GM10266 (cell line): ENCODE results near the gene PKNOX2.

Experiments used
- DNase-seq: peaks from one replicate; pipeline ENCODE4 v3.0.0; 2012; ENCODE audit errors: extremely low spot score
- CTCF ChIP-seq: IDR thresholded peaks from 2 replicates; pipeline ENCODE4 v1.5.1; 2012; ENCODE audit warnings: mild to moderate bottlenecking, low read depth; ENCODE audit not compliant: control insufficient read depth, insufficient read depth; ENCODE audit errors: missing control alignments

Gene PKNOX2

GRCh38 chr11:125479137-125479536 is 314.6 kb downstream of the PKNOX2 start:
- TF ChIP-seq CTCF: no peak
- no peak for DNase-seq

GRCh38 chr11:125481531-125481930 is 317.0 kb downstream of the PKNOX2 start:
- DNase-seq: no peak
- TF ChIP-seq CTCF: no peak
